HG03045 (cell line): ENCODE measurements around the gene NUCKS1.
A peak's percentile ranks its signal among the peaks of the same experiment; 100 is the strongest.

ENCODE experiments used
- ATAC-seq: cut with Tn5 transposase; IDR thresholded peaks from one replicate; pipeline ENCODE4 v1.9.1; 2021; ENCODE audit warnings: mild to moderate bottlenecking, moderate library complexity; ENCODE audit not compliant: unreplicated experiment

Gene NUCKS1, protein sequence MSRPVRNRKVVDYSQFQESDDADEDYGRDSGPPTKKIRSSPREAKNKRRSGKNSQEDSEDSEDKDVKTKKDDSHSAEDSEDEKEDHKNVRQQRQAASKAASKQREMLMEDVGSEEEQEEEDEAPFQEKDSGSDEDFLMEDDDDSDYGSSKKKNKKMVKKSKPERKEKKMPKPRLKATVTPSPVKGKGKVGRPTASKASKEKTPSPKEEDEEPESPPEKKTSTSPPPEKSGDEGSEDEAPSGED

DNA sequence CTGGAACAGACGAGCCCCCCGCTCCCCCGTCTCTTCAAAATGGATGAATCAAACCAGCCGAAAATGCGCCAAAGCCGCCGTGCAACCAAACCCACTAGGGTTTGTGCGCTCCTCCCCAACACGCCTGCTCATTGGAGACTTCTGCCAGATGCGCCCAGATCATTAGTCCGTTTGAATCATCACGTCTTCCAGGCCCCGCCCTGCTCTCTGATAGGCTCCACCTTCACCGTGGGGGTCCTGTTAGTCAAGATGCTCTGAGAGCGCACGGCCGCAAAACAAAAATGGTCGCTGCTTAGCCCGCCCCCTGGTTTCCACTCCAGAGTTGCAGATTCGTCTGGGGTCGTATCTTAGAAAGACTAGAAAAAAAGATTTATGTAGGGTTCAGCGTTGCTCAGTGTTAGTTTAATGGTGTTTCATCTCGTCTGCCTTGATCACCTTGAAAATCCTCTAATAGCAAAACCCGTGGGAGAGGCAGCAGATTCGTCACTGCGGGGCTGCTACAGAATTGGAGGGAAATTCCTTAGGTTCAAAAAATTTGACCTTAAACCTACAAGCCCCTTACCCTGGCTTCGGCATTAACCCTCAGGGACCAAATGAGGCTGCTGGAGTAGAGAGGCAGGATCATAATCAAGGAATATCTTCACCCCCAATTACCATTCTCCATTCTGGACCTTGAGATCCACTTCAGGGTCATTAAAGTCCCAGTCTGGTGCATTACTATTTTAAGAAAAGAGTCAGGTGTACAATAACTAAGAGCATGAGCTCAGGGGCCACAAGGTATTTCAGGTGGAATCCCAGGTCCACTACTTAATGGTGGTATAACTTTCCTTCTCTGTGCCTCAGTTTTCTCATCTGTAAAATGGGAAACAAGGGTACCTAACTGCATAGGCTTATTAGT lies at the start of gene NUCKS1:
Gene NUCKS1 (minus strand): TSS at position 45 of the 898 bp plus-strand sequence. CDS start 209 bp downstream, outside the sequence.
- ATAC-seq = peak; percentile 84

DNA sequence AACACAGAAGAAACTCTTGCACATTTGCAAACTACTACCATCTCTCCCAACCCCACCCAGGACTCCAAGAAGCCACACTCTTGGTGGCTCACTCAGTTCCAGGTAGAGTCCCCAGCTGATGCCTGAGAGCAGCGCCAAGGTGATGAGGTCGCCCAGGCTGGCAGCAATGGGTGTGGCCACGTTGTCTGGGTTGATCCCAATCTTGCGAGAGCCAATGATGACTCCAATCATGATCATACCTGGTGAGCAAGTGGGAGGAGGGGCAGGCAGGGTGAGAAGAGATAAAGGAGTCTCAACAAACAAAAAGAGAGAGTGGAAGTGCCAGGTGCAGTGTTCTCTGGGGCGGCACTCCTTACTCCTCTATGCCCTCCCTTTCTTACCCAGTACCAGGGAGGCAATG lies 48.6 kb upstream of the NUCKS1 start:
- ATAC-seq = no peak

DNA sequence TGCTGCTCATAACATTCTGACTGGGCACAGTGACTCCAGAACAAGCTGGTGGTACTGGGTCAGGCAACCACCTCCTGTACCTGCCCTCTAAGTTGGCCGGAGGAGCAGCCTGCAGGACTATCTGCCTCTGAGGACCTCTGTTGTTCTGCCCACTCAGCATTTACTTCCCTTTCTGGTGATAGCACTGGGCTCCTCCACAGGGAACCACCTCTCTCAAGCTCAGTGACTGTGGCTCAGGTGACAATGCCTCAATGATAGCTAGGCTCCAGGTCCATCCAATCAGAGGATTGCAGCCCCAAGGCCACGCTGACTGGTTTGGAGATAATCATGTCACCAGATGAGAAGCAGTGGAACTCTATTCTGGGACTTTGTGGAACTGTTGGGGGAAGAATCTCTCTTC lies 47.2 kb upstream of the NUCKS1 start:
- ATAC-seq = no peak

DNA sequence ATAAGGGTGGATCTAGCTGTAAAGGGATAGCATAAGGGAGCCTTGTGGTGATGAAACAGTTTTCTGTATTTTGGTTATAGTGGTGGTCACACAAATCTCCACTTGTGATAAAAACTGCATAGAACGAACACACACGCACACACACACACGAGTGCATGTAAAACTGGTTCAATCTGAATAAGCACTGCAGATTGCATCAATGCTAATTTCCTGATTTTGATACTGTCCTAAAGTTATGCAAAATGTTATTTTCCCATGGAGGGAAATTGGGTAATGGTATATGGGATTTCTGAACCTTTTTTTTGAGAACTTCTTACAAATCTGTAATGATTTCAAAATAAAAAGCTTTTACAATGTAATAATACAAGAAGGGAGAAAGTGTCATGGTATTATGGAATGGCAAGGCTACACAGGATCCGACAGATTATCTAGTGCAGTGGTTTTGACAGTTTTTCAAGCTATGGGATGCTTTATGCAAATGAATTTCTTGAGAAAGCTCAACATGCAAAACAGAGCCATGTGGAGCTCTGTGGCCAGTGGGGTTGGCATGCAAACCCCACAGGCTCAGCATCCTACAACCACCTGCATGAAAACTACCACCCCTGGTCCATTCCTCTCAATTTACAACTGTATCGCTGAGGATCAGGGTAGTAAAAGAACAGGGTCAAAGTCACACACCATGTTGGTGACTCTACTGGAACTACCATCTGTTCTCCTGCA lies 44.2 kb upstream of the NUCKS1 start:
- ATAC-seq = no peak

DNA sequence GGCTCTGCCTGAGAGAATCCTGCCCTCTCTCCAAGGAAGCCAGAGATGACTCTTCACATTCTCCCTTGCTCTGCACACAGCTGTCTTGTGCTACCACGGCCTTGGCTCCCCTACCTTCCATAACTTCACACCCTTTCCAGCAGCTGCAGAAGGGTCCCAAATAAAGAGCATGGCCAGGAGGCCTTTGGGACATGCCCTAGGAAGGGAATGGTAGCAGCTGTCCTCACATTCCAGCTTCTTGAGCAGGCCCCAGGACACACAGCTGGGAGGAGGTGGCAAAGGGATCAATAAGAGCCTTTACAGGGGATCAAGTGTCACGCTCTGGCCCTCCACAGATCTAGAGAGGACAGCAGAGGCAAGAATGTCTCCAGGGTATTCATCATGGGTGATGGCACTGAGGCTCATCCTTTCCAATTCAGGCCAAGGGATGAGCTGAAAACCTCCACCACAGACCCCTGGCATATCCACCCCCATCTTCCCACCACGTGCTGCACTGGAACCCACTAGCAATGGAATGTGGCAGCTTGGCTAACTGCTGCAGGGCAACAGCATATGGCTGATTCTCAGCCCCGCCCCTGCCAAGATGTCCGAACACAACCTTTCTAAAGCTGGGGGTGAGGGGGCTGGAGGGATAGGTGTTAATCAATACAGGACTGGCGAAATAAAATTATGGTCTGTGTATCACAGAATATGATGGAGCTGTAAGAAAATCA lies 43.1 kb upstream of the NUCKS1 start:
- no peak for ATAC-seq

DNA sequence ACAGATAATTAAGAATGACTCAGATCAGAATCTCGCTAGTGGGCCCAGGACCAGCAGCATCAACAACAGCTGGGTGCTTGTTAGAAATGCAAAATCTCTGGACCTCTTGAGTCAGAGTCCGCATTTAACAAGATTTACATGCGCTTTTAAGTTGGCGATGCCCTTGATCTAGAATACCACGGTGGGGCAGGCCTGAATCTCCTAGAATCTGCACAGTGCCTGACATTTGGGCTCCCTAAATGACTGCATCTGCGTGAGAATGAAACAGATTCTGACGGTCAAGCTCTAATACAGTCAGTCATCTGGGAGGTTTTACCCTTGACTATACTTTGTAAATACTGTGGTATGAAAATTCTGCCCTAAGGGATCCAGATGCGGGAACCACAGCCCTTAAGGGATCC lies 42.5 kb upstream of the NUCKS1 start:
- no peak for ATAC-seq

DNA sequence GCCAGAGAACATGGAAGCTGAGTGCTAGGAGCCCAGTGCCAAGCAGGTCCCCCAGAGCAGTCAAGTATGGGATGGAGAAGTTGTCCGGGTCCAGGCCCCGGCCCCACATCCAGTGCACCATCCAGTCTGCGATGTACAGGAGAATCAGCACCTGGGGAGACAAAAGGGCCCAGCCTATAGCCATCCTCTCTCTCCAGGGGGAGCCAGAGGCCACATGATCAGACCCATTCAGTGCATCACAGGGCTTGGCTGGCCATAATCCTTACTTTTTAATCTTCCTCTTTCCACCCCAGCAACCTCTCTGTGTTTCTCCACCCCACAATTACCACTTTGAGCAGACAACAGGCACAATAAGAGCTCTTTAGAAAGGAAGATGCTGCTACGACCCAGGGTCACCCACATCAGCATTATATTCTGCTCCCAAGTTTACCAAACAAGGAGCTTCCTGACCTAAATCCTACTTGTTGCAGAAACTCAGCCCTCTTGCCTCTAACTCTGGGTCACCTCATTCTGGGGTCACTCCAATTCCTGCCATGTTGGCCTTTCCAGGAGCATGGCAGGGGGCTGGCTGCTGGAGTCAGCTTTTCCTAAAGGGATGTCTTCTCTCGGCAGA lies 41.7 kb upstream of the NUCKS1 start:
- peak; percentile 43 for ATAC-seq

DNA sequence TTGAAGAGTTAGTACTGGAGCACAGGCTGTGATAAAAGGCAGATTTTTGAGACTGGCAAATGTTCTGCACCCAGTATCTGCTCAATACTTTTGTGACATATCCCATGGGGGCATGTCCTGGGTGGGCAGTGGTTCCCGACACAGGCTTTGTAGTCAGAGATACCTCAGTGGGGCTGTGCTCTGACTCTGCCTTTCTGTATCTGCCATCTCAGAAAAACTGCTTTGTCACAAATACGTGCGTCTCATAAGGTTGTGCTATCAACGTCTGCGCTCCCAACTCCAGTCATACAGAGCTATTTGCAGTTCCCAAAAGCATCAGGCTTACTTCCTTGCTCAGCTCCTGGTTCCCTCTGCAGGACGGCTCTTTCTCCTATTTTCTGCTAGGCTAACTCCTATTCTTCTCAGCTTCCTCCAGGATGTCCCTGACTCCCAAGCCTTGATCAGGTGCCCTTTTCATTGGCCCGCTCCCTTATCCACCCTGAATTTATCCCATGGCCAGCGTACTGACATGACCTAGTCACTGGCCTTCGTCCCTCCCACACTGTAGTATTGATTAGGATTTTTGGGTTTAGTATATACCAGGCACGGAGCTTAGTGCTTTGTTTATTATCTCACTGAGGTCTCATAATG lies 37.4 kb upstream of the NUCKS1 start:
- ATAC-seq = no peak

DNA sequence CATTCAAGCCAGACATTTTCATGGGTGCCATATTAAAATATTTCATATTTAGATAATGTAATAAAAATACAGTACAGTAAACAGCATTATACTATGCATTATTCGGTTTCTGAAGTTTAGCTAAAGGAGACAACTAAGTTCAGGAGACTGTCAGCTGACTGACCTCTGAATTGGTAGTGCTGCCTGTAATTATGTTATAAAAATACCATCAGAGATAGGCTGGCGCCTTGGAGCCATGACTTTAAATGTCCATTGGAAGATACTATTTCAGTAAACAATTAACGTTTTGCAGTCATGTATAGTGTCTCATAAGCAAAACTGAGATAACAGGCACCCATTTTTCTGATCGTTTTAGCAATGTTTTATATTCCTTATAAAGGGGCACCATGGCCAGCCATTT lies 36.6 kb upstream of the NUCKS1 start:
- no peak for ATAC-seq

DNA sequence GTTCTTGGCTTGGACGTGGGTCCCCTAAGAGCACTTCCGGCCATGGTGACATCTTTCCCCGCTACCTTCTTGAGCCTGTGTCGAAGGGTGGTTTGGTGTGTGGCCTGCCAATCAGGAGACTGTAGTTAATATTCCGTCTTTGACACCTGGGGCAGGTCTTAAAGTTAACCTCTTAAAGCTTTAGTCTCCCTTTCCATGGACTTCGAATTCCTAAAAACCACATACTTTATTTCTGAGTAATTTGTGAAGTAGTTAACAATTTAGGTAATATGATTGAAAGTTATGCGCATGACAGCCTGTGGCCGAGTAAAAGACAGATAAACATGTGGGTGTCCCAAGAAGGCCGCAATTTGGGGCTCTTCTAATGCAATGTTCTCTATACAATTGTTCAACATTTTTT lies 35.5 kb upstream of the NUCKS1 start:
- no peak for ATAC-seq

DNA sequence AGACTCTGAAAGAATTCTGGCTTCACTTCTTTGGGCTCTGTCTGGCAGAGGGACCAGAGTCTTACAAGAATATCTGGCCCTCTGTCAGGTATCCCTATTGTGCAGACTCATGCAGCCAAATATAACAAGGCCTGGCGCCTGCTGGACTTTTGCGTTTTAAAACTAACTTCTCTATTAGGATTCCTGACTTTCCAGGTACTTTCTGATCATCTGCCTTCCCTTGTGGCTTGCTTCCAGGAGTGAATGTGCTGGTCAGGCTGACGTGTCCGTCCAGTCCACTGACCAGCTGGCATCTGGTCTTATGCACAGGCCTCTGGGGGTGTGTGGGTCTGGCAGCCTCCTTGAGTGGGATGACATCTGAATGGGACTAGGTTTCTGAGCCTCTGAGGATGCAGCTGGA lies 33.9 kb upstream of the NUCKS1 start:
- ATAC-seq = no peak

DNA sequence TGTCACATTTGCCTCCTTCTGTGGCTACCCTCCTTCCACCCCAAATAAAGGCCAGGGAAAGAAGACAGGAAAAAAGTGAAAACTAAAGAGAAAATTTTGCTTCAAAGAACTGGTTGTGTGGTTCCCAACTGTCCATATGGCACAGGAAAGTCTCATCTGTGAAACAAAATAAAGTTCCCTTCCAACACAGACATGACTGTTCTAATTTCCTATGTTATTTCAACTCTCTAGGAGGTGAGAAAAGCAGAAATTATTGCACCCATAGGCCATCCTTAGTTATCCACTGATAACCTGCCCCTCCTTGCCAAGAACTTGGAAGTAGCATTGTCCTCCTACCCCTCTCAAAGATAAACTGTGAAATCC lies 33.4 kb upstream of the NUCKS1 start:
- ATAC-seq = no peak

DNA sequence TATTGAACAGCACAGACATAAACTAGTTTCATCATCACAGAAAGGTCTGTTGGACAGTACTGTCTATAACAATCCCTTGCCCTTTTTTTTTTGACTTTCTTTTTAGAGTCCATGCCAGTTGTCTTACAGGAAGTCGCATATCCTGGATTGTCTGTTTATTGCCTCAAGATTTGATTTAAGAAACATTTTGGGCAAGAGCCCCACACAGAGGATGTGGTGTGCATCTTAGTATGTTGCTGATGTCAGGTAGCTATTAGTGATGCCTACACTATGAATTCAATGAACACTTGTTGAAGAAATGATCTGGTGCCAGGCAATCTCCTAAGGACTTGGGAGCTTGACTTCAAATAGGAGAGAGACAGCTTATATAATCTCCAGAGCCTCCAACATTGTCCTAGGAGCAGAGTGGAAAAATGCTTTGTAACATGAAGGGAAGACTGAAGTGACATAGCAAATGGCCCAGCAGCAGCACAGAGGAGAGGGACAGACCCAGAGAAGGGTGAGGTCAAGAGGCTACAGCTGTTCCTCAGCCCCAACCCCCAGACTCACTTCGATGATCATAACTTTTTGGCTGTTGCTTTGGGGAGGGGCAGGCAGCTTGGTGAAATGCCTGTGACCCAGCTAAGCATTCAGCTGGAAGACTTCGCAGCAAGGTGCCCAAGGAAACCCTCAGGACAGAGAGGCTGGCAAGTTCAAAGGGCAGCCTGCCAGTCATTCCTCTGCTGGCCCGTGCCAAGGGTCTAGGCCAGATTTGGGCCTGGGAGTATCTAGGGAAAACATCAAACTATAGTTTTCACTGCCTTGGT lies 32.8 kb upstream of the NUCKS1 start:
- ATAC-seq = no peak

DNA sequence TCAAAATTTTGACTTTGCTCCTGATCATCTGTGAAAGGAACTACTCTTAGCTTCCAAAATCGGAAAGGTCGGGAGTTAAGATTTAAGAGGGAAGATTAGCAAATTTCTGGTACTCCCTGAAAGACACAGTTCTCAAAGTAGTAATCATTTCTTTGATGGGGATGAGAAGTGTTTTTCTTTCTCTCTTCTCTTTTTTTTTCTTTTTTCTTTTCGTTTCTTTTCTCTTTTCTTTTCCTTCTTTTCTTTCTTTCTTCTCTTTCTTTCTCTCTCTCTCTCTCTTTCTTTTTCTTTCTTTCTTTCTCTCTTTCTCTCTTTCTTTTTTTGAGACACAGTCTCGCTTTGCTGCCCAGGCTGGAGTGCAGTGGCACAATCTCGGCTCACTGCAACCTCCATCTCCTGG lies 30.4 kb upstream of the NUCKS1 start:
- ATAC-seq = no peak

DNA sequence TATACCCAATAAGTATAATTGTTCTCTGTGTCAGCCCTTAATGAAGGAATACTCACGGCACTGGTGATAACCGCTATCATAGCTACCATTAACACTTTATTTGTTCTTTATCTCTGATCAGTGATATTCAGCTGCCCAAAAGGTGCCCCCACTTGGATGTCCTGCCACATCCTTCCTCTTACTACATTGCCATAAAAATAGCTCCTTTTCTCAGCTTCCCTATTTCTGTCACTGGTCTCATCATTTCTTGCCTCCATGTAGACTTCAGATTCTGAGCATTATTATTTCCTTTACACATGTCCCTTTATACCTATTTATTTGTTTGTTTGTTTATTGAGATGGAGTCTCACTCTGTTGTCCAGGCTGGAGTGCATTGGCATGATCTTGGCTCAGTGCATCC lies 28.0 kb upstream of the NUCKS1 start:
- no peak for ATAC-seq

DNA sequence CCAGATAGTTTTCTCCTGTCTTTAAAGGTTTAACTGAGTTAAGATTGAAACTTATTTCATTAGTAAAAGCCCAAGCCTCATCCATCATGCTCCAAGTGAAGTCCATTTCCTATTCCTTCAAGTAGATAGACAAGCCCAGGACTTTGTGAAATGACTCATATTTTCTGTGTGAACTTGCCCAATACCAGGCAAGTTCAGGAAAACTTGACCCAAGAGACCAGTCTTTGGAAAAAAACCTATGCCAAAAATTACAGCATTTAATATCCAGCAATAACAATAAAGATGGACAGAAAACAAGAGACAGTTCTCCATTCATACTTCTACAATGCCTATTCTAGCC lies 25.7 kb upstream of the NUCKS1 start:
- no peak for ATAC-seq

DNA sequence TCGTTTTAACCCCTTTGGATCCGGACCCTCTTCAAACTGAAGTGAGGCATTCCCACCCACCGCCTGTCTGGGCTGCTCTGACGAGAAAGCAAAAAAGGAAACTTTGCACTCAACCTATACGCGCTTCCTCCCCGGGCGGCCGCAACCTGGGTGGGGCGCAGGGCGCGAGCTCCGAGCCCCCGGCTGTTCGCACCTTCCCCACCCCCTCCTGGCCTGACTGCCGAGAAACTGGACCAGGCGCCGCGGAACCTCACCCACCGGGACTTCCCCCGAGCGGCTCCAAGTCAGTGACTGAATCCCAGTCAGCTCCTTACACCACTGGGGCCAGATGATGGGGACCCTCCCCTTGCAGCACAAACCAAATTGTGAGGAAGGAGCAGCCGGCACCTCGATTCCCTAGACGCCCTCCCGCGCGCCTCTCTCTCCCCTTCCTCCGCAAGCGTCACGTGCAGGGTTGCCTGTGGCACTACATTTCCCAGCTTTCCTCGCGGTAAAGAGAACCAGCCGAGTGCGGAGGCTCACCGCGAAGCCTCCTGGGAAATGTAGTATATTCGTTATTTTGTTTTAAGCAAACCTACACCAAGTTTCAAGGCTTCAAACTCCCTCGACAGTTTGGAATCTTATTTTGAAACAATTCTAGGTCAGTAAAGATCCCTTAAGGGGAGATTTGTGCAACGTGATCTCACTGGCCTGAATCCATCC lies 25.2 kb upstream of the NUCKS1 start, which contains the start of gene RAB29:
Gene RAB29 (minus strand): TSS at position 468 of the 702 bp plus-strand sequence. CDS start 526 bp downstream, outside the sequence.
- ATAC-seq = peak; percentile 77

DNA sequence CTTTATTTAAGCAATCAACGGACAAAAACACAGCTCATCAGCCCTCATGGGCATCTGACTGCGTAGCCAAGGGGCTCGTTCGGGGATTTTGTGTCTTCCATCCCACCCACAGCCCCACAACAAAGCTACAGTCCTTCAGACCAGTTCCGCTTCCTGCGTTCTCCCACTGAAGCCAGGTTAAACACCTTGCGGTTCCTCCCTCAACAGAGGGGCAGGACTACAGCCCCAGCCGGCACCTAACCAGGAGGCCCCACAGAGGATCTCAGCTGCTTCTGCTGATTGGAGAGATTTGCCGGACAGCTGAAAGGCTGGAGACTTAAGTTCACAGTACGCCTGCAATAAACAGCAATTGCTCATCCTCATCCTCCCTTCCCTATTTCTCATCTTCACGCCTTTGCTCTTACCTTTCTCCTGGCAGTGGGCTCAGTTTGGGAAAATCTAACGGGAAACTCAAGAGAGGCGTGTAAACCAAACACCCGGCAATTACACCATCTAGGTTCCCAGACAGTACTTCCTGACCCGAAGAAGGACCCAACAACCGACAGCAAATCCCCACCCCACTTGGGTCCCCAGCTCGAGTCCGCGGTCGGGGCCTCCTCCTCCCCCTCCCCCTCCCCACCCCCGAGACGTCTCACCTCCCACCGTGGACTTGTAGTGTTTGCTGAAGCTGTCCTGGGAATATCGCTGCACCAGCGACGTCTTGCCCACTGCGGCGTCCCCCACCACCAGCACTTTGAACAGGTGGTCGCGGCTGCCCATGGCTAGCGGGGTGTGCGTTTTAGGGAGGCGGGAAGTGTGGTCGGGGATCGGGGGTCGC lies 24.4 kb upstream of the NUCKS1 start:
- ATAC-seq = no peak
